IPS-NIHi11 (cell line): ENCODE results near the gene ATG9A.
"Not testable (repeated sequence)": the region's sequence is repeated elsewhere in the genome, so short reads cannot be mapped to it uniquely, and the experiment has no call there.

Experiments
- DNase-seq: peaks from one replicate; pipeline ENCODE4 v3.0.0; 2012; ENCODE audit warnings: mixed read lengths, low spot score

The ATG9A gene, protein sequence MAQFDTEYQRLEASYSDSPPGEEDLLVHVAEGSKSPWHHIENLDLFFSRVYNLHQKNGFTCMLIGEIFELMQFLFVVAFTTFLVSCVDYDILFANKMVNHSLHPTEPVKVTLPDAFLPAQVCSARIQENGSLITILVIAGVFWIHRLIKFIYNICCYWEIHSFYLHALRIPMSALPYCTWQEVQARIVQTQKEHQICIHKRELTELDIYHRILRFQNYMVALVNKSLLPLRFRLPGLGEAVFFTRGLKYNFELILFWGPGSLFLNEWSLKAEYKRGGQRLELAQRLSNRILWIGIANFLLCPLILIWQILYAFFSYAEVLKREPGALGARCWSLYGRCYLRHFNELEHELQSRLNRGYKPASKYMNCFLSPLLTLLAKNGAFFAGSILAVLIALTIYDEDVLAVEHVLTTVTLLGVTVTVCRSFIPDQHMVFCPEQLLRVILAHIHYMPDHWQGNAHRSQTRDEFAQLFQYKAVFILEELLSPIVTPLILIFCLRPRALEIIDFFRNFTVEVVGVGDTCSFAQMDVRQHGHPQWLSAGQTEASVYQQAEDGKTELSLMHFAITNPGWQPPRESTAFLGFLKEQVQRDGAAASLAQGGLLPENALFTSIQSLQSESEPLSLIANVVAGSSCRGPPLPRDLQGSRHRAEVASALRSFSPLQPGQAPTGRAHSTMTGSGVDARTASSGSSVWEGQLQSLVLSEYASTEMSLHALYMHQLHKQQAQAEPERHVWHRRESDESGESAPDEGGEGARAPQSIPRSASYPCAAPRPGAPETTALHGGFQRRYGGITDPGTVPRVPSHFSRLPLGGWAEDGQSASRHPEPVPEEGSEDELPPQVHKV

DNA sequence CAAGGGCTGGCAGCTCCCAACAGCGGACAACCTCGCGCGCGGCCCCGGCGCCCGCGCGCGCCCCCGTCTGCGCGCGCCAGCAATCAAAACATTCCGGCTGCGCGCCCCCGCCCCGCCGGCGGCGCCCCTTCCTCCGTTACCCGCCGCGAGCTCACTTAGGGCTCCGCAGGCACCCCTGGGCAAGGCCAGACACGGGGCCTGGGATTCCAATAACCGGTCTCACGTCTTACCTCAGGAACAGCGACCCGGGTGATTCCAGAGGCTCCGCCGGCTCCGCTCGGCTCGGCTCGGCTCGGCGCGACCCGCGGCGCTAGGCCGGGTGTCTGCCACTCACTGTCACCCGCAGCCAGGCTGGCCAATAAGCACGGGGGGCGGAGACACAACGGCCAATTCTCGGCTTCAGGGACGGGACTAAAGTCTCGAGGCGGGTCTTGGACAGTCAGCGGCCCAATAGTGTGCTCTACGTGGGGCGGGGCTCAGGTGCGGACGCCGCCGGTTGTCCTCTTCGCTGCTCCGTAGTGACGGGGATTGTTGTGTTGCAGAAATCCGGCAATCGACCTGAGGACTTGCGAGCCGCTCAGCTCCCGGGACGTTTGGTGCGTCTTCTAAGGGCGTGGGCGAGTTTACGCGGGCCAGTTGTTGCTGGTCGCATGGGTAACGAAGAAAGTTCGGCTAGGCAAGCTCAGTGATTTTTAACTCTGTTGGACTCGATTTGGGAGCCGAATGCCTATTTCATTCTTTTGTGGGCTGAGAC, at the start of gene ATG9A, which contains the start of gene ANKZF1:
Gene ATG9A (minus strand): TSS at position 332 of the 754 bp plus-strand sequence. CDS start 1,612 bp downstream, outside the sequence.
Gene ANKZF1 (plus strand): TSS at position 502 of the 754 bp plus-strand sequence. CDS start 452 bp downstream, outside the sequence.
- peak; percentile 99 for DNase-seq

GRCh38 chr2:219278655-219279150, 49.3 kb upstream of the ATG9A start:
- DNase-seq: no peak

DNA sequence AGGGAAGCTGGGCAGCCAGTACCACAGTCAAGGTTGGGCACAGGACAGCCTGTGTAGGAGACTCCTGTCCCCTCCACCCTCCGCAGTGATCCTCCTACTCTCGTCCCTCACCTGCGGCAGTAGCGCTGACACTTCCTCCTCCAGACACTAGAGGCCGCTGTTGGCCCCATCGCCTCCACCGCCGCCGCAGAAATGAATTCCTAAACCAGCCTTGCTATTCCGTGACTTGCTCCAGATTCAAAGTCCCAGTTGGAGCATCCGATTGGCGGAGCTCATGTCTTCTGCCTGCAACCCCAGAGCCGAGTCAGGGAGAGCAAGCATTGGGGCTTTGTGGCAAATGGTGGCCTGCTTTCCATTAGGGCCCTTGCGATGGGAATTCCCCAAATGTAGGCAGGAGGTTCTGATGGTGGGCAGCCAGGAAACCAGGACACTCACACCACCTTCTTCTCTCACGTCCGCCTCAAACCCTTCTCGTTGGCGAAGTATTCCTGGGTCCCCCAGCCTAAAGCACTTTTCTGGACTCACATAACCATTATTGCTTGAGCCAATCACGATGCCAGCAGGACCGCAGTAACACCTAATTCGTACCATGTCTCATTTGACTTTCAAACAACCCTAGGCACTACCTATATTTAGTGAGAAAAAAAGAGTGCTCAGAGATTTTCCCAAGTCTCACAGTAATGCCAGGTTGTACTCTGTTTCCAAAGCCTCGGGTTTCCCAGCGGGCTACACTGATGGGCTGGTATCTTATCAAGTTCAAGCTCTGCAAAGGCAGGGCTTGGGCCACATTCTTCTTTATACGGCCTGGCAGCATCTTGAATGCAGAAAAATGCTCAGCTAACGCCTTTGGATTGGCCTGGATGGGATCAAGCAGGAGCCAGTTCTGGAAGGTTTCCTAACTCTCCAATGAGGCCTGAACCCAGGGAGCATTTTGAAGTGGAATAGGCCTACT, 48.5 kb upstream of the ATG9A start:
- DNase-seq: peak; percentile 83

- DNase-seq: peak; percentile 73
Measured at GRCh38 chr2:219274361-219274921, 45.0 kb upstream of the ATG9A start.

GRCh38 chr2:219273937-219274336, 44.5 kb upstream of the ATG9A start:
- DNase-seq: no peak

- no peak for DNase-seq
Measured at GRCh38 chr2:219272995-219273394, 43.6 kb upstream of the ATG9A start.

DNA sequence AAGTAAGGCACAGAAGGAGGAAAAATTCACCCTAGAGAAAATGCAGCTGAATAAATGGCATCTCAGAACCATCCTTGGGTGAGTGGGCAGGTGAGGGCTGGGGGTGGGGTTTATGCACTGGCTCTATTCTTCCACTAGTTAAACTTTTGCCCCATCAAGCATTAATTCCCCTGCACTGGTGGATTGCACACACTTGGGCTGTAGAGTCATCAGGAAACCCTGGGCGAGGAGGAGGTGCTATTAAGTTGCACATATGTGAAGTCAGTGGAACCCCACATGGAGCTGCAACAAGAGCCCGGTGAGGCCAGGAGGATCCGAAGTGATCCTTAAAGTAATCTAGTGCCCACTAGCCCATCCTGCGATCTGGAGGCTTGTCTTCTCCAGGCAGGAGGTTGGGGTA, 42.9 kb upstream of the ATG9A start:
- no peak for DNase-seq

DNA sequence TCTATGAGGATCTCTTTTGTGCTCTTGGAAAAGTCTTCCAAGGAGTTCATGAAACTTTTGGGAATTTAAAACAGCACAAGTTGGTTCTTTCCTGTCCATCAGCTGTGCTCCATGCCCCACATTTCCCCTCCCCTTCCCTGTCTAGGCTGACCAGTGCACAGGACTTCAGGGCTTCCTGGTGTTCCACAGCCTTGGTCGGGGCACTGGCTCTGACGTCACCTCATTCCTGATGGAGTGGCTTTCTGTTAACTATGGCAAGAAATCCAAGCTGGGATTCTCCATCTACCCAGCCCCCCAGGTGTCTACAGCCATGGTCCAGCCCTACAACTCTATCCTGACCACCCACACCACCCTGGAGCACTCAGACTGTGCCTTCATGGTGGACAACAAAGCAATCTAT, 41.6 kb upstream of the ATG9A start:
- no peak for DNase-seq

DNA sequence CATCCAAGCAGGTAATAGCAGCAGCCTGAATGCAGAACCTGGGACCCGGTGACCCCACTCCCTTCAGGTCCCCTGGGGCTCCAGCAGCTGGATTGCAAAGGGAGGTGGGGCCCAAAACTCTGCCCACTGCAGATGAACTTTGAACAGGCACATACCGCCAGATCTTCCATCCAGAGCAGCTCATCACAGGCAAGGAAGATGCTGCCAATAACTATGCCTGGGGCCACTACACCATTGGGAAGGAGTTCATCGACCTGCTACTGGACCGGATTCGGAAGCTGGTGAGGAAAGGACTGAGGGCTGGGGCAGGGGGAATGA, 40.6 kb upstream of the ATG9A start:
- no peak for DNase-seq

GRCh38 chr2:219269362-219270054, 40.1 kb upstream of the ATG9A start:
- DNase-seq: no peak

DNA sequence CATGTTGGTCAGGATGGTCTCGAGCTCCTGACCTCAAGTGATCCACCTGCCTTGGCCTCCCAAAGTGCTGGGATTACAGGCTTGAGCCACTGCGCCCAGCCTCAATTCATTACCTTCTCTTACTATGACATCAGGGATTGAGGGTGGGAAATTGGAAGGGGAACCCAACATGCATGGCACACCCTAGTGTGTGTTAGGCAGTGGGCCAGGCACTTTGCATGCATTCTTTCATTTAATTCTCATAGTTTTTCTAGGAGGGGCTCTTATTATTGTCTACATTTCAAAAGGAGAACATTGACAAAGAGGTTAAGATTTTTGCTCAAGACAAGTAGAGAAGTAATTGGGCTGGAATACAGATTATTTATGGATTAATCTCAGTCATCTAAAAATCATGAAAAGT, 38.9 kb upstream of the ATG9A start:
- DNase-seq: no peak

DNA sequence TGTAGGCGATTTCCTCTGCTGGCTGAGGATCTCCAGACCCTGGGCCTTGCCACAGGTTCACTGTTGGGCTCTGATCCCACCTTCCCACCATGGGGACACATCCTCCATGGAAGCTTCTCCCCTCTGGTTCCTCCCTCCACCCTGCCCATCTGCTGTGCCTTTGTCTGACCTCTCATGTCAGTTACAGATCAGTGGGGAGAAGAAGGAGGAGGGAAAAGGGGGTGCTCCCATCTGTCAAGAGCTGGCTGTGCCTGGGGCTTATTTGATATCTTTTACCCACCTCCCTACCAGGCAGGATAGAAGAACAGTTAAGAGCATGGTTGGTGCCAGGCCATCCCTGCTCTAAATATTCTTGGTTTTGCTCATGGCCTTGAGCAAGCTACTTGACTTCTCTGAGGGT, 37.5 kb upstream of the ATG9A start:
- no peak for DNase-seq

- no peak for DNase-seq
Measured at GRCh38 chr2:219266232-219266631, 36.8 kb upstream of the ATG9A start.

DNA sequence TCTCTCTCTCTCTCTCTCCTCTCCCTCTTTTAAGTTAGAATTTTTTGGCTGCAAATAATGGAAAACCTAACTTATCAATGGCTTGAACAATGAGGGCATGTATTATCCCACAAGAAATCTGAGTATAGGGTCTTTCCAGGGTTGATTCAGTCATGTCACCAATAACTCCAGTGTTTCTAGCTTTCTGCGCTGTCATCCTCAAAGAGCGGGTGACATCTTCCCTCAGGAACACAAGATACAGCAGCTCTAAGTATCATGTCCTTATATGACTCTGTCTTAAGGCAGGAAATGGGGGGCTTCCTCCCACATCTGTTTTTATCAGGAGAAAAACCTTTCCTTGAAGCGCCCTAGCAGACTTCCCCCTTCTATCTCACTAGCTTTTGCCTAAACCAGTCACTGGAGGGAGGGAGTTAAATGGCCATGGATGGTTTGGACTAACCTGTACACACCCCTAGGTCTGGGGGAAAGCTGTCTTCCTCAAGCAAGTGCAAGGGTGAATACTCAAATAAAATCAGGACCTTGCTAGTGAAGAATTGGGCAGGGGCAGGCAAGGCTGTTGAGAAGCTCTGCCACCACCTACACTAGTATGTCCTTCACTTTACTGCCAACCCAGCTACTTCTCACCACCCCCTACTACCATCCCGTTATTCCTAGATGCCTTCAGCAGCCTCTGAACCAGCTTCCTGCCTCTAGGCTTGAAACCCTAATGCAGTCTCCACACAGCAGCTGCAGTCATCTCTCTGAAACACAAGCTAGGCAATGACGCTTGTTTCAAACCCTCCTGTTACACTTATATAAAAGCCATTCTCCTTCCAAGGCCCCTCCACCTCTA, 31.8 kb upstream of the ATG9A start:
- no peak for DNase-seq

GRCh38 chr2:219258942-219259341, 29.5 kb upstream of the ATG9A start:
- not testable (repeated sequence) for DNase-seq

- no peak for DNase-seq
Measured at GRCh38 chr2:219254590-219255201, 25.3 kb upstream of the ATG9A start.

GRCh38 chr2:219253753-219254589, 24.5 kb upstream of the ATG9A start, which contains the start of gene TUBA4A:
Gene TUBA4A, minus strand, starts transcription at chr2:219253918. Its CDS starts 60 bp downstream, at chr2:219253858.
- peak; percentile 97 for DNase-seq
